ENCODE measurements around the gene HBG2.

- TF ChIP-seq GATA2 (IDR thresholded peaks at IDR 0.05; ENCODE audit: low read depth, low read length) (no peak), GATA3 (IDR thresholded peaks at IDR 0.05; ENCODE audit: low read depth, low read length) (no peak)
Measured at GRCh38 chr11:5276697-5277096, 22.1 kb upstream of the HBG2 start.
